ENCODE measurements around the gene GIT1. TPM values are rescaled to one million over a fixed set of nuclear protein-coding genes. Genes with fewer than 3 reads are reported as not detected.

The GIT1 gene
- total RNA-seq, 1 experiment from 2014 or later: 24.2 TPM

GRCh38 chr17:29615048-29615385 lies 25.6 kb upstream of the GIT1 start:
- BruUV-seq (replicated peaks): no TSS peak
- intact Hi-C loops (cut with micrococcal nuclease): no loop called here
- ChIA-PET POLR2A (ENCODE audit: unreplicated experiment) (no interaction called here), CTCF (interaction anchor here (0.7 kb wide), 1 partner anchor 24 kb away, joined by 3 read pairs; no protein-coding TSS in a partner anchor)
- Histone ChIP-seq H3K27me3 (ENCODE audit: low read length) (no peaks in the 10 kb centered on the region), H4K20me1 (ENCODE audit: low read length) (no peaks in the 10 kb centered on the region), H3F3A (ENCODE audit: low read length, unreplicated experiment) (no peaks in the 10 kb centered on the region), H3K9ac (ENCODE audit: low read length) (no peak overlapping the region), H3K9me2 (replicated peaks; ENCODE audit: low read length) (no peaks in the 10 kb centered on the region), H3K4me2 (ENCODE audit: low read length) (peak overlapping the region; percentile 86; the same call in 1 of the 2 replicates), H3K4me1 (ENCODE audit: insufficient read depth, low read length) (peaks cover 19% of the 10 kb centered on the region), H3K79me2 (ENCODE audit: low read length) (no peaks in the 10 kb centered on the region), H2AFZ (ENCODE audit: low read length) (no peak overlapping the region), H3K9me3 (ENCODE audit: low read length) (no peaks in the 10 kb centered on the region), H3K27ac (ENCODE audit: low read length) (no peak overlapping the region), H3K4me3 (ENCODE audit: low read length) (no peak overlapping the region), H3K36me3 (ENCODE audit: low read depth, low read length) (no peaks in the 10 kb centered on the region)
- DNase-seq (no peak), ATAC-seq (no peak)
- TF ChIP-seq EZH2phosphoT487 (IDR thresholded peaks at IDR 0.05; ENCODE audit: borderline replicate concordance, low read length) (no peak), CTCF (conservative IDR thresholded peaks at IDR 0.05; ENCODE audit: low read depth, low read length) (no peak), EZH2 (IDR thresholded peaks at IDR 0.05; ENCODE audit: low read length, unreplicated experiment) (no peak)

- Histone ChIP-seq H3K4me3 (ENCODE audit: low read length) (no peak overlapping the region), H3F3A (ENCODE audit: low read length, unreplicated experiment) (no peaks in the 10 kb centered on the region), H3K4me2 (ENCODE audit: low read length) (no peak overlapping the region), H3K9ac (ENCODE audit: low read length) (no peak overlapping the region), H2AFZ (ENCODE audit: low read length) (no peak overlapping the region), H3K27me3 (ENCODE audit: low read length) (no peaks in the 10 kb centered on the region), H4K20me1 (ENCODE audit: low read length) (no peaks in the 10 kb centered on the region), H3K36me3 (ENCODE audit: low read depth, low read length) (no peaks in the 10 kb centered on the region), H3K27ac (ENCODE audit: low read length) (no peak overlapping the region), H3K4me1 (ENCODE audit: insufficient read depth, low read length) (peaks cover 16% of the 10 kb centered on the region), H3K79me2 (ENCODE audit: low read length) (no peaks in the 10 kb centered on the region), H3K9me3 (ENCODE audit: low read length) (no peaks in the 10 kb centered on the region), H3K9me2 (replicated peaks; ENCODE audit: low read length) (no peaks in the 10 kb centered on the region)
- intact Hi-C loops (cut with micrococcal nuclease): no loop called here
- BruUV-seq (replicated peaks): no TSS peak
- CTCF ChIA-PET: no interaction called here
- DNase-seq: no peak
- POLR2A ChIA-PET (ENCODE audit: unreplicated experiment): no interaction called here
- no peak for ATAC-seq
- TF ChIP-seq EZH2 (IDR thresholded peaks at IDR 0.05; ENCODE audit: low read length, unreplicated experiment) (no peak), EZH2phosphoT487 (IDR thresholded peaks at IDR 0.05; ENCODE audit: borderline replicate concordance, low read length) (no peak), CTCF (conservative IDR thresholded peaks at IDR 0.05; ENCODE audit: low read depth, low read length) (no peak)
Measured at GRCh38 chr17:29614349-29615047, 25.1 kb upstream of the GIT1 start.

- Histone ChIP-seq H3K27me3 (ENCODE audit: low read length) (no peaks in the 10 kb centered on the region), H3K27ac (ENCODE audit: low read length) (no peak overlapping the region), H3F3A (ENCODE audit: low read length, unreplicated experiment) (no peaks in the 10 kb centered on the region), H3K9ac (ENCODE audit: low read length) (no peak overlapping the region), H3K4me3 (ENCODE audit: low read length) (no peak overlapping the region), H3K79me2 (ENCODE audit: low read length) (no peaks in the 10 kb centered on the region), H3K9me3 (ENCODE audit: low read length) (no peaks in the 10 kb centered on the region), H3K4me1 (ENCODE audit: insufficient read depth, low read length) (peaks cover 16% of the 10 kb centered on the region), H4K20me1 (ENCODE audit: low read length) (no peaks in the 10 kb centered on the region), H2AFZ (ENCODE audit: low read length) (no peak overlapping the region), H3K36me3 (ENCODE audit: low read depth, low read length) (no peaks in the 10 kb centered on the region), H3K4me2 (ENCODE audit: low read length) (no peak overlapping the region), H3K9me2 (replicated peaks; ENCODE audit: low read length) (no peaks in the 10 kb centered on the region)
- CTCF ChIA-PET: no interaction called here
- ATAC-seq: no peak
- DNase-seq: no peak
- intact Hi-C loops (cut with micrococcal nuclease): no loop called here
- no peak for TF ChIP-seq EZH2 (IDR thresholded peaks at IDR 0.05; ENCODE audit: low read length, unreplicated experiment)
- TF ChIP-seq EZH2phosphoT487 (IDR thresholded peaks at IDR 0.05; ENCODE audit: borderline replicate concordance, low read length): no peak
- TF ChIP-seq CTCF (conservative IDR thresholded peaks at IDR 0.05; ENCODE audit: low read depth, low read length): no peak
- BruUV-seq (replicated peaks): no TSS peak
- POLR2A ChIA-PET (ENCODE audit: unreplicated experiment): no interaction called here
Measured at GRCh38 chr17:29613856-29614255, 24.4 kb upstream of the GIT1 start.
